SKM-1 (cell line): Measurements from ENCODE around the gene MAP3K20.
"Not testable (repeated sequence)": the region's sequence is repeated elsewhere in the genome, so short reads cannot be mapped to it uniquely, and the experiment has no call there.

Experiments
- DNase-seq: peaks from one replicate; lab custom pipeline; 2025; ENCODE audit not compliant: unreplicated experiment; lab: John Stamatoyannopoulos, UW

The MAP3K20 gene

GRCh38 chr2:173153301-173153885, 77.7 kb downstream of the MAP3K20 start:
- no peak for DNase-seq

- no peak for DNase-seq
These were observed 82.1 kb downstream of the MAP3K20 start for GRCh38 chr2:173157676-173158293.

- DNase-seq, result peak; percentile 21
These were observed 84.3 kb downstream of the MAP3K20 start for GRCh38 chr2:173159791-173160463.

- no peak for DNase-seq
These were observed 85.0 kb downstream of the MAP3K20 start for GRCh38 chr2:173160618-173161017.

GRCh38 chr2:173161040-173161439, 85.4 kb downstream of the MAP3K20 start:
- DNase-seq, result no peak

DNA sequence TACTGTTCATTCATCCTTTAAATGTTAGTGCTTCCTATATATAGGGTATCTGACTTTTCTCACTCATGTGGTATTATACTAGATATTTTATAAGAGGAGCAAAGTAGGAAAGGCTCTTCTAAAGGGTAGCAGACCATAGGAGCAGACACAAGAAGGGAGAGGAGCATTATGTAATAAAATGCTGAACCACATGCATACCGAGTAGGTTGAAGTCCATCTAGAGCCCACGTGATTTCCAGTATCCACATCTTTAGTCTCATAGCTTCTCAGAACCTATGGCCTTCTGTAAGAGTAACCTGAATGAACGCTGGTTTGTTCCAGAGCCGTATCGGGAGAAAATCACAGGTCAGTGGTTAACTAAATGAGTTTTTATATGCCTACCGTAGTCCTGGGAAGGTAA, 85.9 kb downstream of the MAP3K20 start:
- DNase-seq, result no peak

DNA sequence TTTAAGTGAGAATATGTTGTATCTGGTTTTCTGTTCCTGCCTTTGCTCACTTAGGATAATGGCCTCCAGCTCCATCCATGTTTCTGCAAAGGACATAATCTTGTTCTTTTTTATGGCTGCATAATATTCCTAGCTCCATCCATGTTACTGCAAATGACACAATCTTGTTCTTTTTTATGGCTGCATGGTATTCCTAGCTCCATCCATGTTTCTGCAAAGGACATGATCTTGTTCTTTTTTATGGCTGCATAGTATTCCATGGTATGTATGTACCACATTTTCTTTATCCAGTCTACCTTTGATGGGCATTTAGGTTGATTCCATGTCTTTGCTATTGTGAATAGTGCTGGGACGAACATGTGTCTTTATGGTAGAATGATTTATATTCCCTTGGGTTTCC, 87.7 kb downstream of the MAP3K20 start:
- not testable (repeated sequence) for DNase-seq

- no peak for DNase-seq
These were observed 88.8 kb downstream of the MAP3K20 start for GRCh38 chr2:173164396-173164795.

DNA sequence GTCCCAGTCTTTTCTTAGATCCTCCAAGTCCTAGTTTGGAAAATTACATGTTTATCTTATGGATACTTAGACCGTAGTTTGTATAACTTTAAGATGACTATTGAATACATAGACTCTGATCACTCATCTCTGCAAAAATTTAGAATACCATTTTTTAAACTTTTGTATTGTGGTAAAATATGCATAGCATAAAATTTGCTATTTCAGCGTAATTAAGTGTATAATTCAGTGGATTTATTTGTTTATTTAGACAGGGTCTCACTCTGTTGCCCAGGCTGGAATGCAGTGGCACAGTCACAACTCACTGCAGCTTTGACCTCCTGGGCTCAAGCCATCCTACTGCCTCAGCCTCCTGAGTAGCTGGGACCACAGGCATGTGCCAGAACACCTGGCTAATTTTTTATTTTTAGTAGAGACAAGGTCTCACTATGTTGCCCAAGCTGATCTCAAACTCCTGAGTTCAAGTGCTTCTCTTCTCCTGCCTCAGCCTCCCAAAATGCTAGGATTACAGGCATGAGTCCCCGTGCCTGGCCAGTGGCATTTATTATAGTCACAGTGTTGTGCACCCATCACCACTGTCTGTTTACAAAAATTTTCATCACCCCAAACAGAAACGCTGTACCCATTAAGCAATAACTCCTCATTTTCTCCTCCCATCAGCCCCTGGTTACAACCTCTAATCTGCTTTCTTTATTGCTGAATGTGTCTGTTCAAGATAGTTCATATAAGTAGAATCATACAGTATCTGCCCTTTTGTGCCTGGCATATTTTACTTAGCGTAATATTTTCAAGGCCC, 90.0 kb downstream of the MAP3K20 start:
- no peak for DNase-seq

DNA sequence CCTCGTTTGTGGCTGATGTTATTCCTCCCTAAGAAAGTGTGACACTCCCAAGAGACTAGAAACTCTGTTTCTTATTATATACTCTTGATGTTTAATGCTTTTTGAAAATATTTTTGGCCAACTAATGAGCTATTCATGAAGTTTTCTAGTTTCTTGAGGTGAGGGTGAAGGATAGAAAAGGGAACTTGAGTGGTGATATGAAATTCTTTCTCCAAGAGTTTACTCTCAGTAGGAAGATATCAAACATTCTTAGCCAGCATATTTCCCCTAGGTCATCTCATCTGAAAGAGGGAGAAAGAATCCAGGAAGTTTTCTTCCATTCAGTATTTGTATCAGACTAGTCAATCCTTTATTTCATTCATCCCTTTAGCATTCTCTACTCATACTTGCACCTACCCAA, 95.7 kb downstream of the MAP3K20 start:
- no peak for DNase-seq

GRCh38 chr2:173171924-173172643, 96.4 kb downstream of the MAP3K20 start:
- DNase-seq, result no peak

- not testable (repeated sequence) for DNase-seq
These were observed 98.7 kb downstream of the MAP3K20 start for GRCh38 chr2:173174339-173174738.

DNA sequence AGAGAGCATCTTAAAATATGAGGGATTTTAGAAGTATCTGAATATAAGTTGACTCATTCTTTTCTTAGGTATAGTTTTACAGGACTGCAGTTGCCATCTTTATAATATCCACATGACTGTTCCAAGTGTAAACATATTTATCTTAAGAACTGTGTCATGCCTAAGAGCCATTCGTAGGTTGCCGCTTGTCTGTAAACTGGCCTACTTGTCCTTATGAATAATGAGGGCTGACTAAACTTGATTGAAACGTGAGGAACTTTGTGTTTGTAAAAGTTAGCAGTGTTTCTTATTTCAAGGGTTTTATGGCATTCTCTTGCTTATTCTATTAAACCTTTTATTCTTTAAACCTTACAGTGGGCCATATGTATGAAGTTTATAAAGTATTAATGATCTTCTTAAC, 99.6 kb downstream of the MAP3K20 start:
- no peak for DNase-seq

DNA sequence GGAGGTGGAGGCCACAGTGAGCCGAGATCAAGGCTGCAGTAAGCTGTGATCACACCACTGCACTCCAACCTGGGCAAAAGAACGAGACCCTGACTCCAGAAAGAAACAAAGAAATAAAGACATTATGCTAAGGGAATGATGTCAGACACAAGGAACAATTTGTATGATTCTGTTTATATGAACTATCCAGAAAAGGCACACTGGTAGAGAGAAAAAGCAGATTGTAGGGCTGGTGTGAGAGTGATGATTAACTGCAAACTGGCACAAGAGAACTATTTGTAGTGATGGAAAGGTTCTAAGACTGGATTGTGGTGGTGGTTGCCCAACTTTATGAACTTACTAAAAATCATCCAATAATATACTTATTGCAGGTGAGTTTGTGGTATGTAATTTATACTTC, 106.3 kb downstream of the MAP3K20 start:
- no peak for DNase-seq

DNA sequence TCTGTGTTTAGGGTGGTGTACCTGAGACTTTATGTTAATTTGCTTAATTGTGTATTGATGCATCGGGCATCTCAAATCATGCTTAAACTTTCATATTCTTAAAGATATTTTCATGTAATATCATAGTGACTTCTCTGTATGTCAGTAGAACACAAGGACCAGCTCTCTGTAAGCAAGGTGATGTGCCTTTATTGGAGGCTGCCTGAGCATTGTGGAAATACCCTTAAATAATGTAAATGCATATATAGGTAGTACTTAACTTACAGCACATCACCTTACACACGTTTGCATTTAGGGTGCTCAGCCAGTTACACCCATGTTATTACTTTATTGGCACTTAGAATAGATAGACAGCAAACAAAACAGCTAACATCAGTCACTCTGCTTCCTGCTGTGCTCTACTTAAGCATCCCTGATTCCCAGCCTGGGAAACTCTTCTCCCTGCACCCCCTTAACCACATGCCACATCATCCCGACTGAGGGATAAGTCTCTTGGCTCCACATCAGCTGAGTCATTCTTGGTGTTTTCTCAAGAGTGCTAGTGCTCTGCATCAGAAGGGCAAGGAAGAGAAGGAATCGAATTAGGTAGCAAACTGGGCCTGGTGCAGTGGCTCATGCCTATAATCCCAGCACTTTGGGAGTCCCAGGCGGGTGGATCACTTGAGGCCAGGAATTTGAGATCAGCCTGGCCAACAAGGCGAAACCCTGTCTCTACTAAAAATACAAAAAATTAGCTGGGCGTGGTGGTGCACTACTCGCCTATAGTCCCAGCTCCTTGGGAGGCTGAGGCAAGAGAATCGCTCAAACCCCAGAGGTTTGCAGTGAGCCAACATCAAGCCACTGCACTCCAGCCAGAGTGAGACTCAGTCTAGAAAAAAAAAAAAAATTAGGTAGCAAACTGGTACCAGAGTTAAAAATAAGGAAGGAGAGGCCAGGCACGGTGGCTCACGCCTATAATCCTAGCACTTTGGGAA, 108.7 kb downstream of the MAP3K20 start:
- no peak for DNase-seq

DNA sequence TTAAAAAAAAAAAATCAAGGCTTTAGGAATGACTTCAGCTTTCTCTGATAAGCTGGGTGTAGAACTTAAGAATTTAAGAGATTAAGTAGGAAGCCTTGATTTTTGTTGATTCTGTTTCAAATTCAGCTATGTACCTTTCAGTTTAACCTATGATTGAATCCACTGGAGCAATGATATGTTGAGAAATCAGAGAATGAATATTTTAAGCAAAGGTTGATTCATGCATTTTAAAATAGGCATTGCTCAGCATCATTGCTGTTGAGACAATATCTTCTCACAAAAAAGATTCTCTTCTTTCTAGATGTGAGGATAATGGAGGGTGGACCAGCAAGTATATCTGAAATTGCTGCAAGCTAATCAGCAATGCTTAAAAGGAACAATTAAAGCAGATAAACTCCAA, 109.8 kb downstream of the MAP3K20 start:
- no peak for DNase-seq

DNA sequence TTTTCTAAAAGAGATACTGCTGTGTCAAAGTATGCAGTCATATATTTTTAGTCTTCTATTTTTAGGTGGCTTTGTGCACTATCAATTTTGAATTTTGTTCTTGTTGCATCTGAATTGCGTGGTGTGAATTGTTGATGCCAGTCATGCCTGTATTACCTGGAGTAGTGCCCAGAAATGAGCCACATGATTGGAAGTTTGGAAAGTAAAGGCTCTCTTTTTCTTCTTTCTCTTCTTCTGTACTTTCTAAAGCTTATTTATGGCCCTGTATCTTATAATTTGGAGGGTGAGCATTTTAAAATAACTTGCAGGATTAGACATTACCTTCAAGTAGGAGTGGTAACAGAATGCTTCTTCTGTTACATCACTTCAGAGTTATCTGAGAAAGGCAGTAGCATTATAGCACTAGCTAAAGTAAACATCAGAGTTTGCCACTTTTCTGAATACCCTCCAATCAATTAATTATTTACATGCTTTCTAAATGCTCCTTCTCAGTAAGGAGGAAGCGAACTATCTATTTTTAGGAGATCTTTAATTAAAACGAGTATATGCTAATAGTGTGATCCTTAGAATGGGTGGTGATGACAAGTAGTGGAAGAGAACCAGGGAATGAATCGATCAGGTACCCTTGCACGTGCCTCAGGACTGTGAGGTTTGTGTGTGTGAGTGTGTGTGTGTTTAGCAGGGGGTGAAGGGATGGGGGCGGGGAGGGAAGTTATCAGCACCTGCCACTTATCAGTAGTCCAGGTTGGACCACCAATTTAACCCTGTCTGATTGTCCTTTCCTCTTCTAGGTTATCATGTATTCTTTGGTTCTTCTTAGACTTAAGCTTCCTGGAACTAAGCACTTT, 112.5 kb downstream of the MAP3K20 start:
- no peak for DNase-seq

DNA sequence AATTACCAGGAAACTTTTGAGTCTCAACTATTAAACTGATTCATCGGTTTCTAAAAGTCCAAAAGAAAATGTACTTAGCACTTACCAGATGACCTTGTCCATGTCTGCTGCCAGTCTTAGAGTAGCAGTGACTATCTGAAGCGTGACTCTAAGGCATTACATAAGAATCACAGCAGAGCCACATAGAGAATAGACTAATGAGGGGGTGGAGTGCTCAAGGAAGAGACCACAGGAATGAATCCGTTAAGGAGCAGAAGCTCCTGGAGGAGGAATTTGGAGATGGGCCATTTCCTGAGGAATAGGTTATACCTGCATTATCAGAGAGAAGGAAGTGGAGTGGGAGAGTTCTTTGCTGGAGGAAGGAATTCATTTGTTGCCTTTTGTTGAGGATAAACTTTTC, 116.0 kb downstream of the MAP3K20 start:
- DNase-seq, result no peak

DNA sequence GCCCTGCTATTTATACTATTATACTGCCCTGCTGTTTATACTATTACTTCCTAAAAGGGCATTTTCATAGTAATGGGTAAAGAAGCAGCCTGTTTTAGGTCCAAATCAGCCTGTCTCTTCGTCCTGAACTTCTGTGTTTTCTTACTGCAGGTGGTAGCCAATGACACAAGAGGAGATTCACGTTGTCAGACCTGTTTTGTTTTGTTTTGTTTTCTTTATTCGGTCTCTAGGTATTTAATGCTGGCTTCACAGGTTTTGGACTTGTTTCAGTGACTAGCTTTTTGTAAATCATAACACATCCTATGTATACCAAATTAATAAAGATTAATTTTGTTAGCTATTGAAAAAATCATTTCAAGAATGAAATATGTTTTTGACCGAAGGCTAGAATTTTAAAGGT, 116.4 kb downstream of the MAP3K20 start:
- no peak for DNase-seq
